D721Med (cell line): ENCODE data around the gene SLC22A13.
"Not testable (repeated sequence)": the region's sequence is repeated elsewhere in the genome, so short reads cannot be mapped to it uniquely, and the experiment has no call there.

Experiments used
- DNase-seq: peaks from one replicate; pipeline ENCODE4 v3.0.0; 2011; ENCODE audit warnings: low spot score; ENCODE audit not compliant: insufficient read length
- FAIRE-seq: peaks from 2 replicates; lab custom pipeline; 2011; peaks lifted over from hg19 to GRCh38; lab: Jason Lieb, UNC
- CTCF ChIP-seq: IDR thresholded peaks from 2 replicates; pipeline ENCODE4 v1.5.1; 2012; ENCODE audit warnings: mild to moderate bottlenecking, control low read depth; ENCODE audit not compliant: insufficient read depth; ENCODE audit errors: missing control alignments

Gene SLC22A13

GRCh38 chr3:38227989-38228388, 37.6 kb upstream of the SLC22A13 start:
- DNase-seq, result no peak
- no peak for TF ChIP-seq CTCF
- no peak for FAIRE-seq

- no peak for FAIRE-seq
- no peak for DNase-seq
Measured at GRCh38 chr3:38229036-38229435, 36.6 kb upstream of the SLC22A13 start.

GRCh38 chr3:38232701-38233100, 32.9 kb upstream of the SLC22A13 start:
- TF ChIP-seq CTCF, result no peak
- DNase-seq, result no peak
- FAIRE-seq, result no peak

More at GRCh38 chr3:38229036-38229435, 36.6 kb upstream of the SLC22A13 start:
- no peak for TF ChIP-seq CTCF

GRCh38 chr3:38235466-38235865, 30.1 kb upstream of the SLC22A13 start:
- FAIRE-seq (peak; percentile 6), DNase-seq (no peak)
- no peak for TF ChIP-seq CTCF

- TF ChIP-seq CTCF, result no peak
- FAIRE-seq, result no peak
- no peak for DNase-seq
Measured at GRCh38 chr3:38238416-38239008, 27.1 kb upstream of the SLC22A13 start.

GRCh38 chr3:38242812-38243211, 22.8 kb upstream of the SLC22A13 start:
- DNase-seq, FAIRE-seq: not testable (repeated sequence)

- DNase-seq (no peak), FAIRE-seq (no peak)
- TF ChIP-seq CTCF, result no peak
Measured at GRCh38 chr3:38245930-38246329, 19.7 kb upstream of the SLC22A13 start.
